Measurements from ENCODE around the gene TACC2. TPM values are rescaled to one million over a fixed set of nuclear protein-coding genes. Genes with fewer than 3 reads are reported as not detected.
"Not testable (repeated sequence)": the region's sequence is repeated elsewhere in the genome, so short reads cannot be mapped to it uniquely, and the experiment has no call there.

Gene TACC2
- total RNA-seq, 4 donors from 2014 or later: 191 to 400 (median 261) TPM

- DNase-seq (ENCODE audit: low spot score in 2 of 2): no peak
- intact Hi-C loops (cut with DNase I; ENCODE audit: low total_unique reads): no loop called here
- WGBS, 2 donors: 94 to 96% methylated on average over 12 of the region's 12 CpGs
- TF ChIP-seq CTCF (IDR thresholded peaks at IDR 0.05) (no peak), POLR2A (IDR thresholded peaks at IDR 0.05) (no peak)
- no peak overlapping the region for H3K4me3 ChIP-seq (ENCODE audit: low read depth, poor library complexity, severe bottlenecking)
These were observed 209.7 kb downstream of the TACC2 start for GRCh38 chr10:122198631-122199030.

GRCh38 chr10:122199070-122199469, 210.1 kb downstream of the TACC2 start:
- intact Hi-C loops (cut with DNase I; ENCODE audit: low total_unique reads): no loop called here

DNA sequence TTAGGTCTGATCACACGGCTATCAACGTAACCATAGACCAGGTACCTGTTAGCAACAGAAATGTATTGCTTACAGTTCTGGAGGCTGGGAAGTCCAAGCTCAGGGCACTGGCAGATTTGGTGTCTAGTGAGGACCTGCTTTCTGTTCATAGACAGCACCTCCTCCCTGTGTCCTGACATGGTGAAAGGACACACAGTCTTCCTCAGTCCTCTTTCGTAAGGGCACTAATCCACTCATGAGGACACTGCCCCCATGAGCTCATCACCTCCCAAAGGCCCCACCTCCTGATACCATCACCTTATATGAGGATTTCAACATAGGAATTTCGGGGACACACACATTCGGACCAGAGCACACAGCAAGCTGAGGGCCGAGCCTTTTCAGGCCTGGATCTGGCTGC, 210.7 kb downstream of the TACC2 start:
- no peak overlapping the region for H3K4me3 ChIP-seq (ENCODE audit: low read depth, poor library complexity, severe bottlenecking)
- intact Hi-C loops (cut with DNase I; ENCODE audit: low total_unique reads): no loop called here
- no peak for DNase-seq (ENCODE audit: low spot score in 2 of 2)
- 91 to 98% methylated on average over 6 of the region's 6 CpGs for WGBS, 2 donors
- no peak for TF ChIP-seq CTCF (IDR thresholded peaks at IDR 0.05)
- TF ChIP-seq POLR2A (IDR thresholded peaks at IDR 0.05): no peak

More at GRCh38 chr10:122199070-122199469, 210.1 kb downstream of the TACC2 start:
- no peak for DNase-seq (ENCODE audit: low spot score in 2 of 2)
- TF ChIP-seq CTCF (IDR thresholded peaks at IDR 0.05): no peak
- no peak for TF ChIP-seq POLR2A (IDR thresholded peaks at IDR 0.05)
- H3K4me3 ChIP-seq (ENCODE audit: low read depth, poor library complexity, severe bottlenecking): no peak overlapping the region
- 79 to 83% methylated on average over 5 to 9 of the region's 9 CpGs for WGBS, 2 donors

GRCh38 chr10:122201401-122201800, 212.4 kb downstream of the TACC2 start:
- intact Hi-C loops (cut with DNase I; ENCODE audit: low total_unique reads): no loop called here
- H3K4me3 ChIP-seq (ENCODE audit: low read depth, poor library complexity, severe bottlenecking): no peak overlapping the region
- no peak for DNase-seq (ENCODE audit: low spot score in 2 of 2)
- no peak for TF ChIP-seq POLR2A (IDR thresholded peaks at IDR 0.05)
- TF ChIP-seq CTCF (IDR thresholded peaks at IDR 0.05): no peak
- WGBS, 2 donors: 90 to 95% methylated on average over 5 to 8 of the region's 9 CpGs

- H3K4me3 ChIP-seq (ENCODE audit: low read depth, poor library complexity, severe bottlenecking); DNase-seq (ENCODE audit: low spot score in 2 of 2); intact Hi-C loops (cut with DNase I; ENCODE audit: low total_unique reads): not testable (repeated sequence)
- WGBS, 2 donors: 89 to 95% methylated on average over 24 to 26 of the region's 33 CpGs
These were observed 214.2 kb downstream of the TACC2 start for GRCh38 chr10:122203180-122203579.

- DNase-seq (ENCODE audit: low spot score in 2 of 2): no peak
- TF ChIP-seq CTCF (IDR thresholded peaks at IDR 0.05): no peak
- TF ChIP-seq POLR2A (IDR thresholded peaks at IDR 0.05): no peak
- WGBS, 2 donors: 81 to 82% methylated on average over 15 of the region's 15 CpGs
- no peak overlapping the region for H3K4me3 ChIP-seq (ENCODE audit: low read depth, poor library complexity, severe bottlenecking)
- intact Hi-C loops (cut with DNase I; ENCODE audit: low total_unique reads): no loop called here
These were observed 215.9 kb downstream of the TACC2 start for GRCh38 chr10:122204691-122205489.

Data from lower leg skin (tissue), 4 donors.